Measurements from ENCODE around the gene ABHD2.
A peak's percentile ranks its signal among the peaks of the same experiment; 100 is the strongest.

Gene ABHD2

DNA sequence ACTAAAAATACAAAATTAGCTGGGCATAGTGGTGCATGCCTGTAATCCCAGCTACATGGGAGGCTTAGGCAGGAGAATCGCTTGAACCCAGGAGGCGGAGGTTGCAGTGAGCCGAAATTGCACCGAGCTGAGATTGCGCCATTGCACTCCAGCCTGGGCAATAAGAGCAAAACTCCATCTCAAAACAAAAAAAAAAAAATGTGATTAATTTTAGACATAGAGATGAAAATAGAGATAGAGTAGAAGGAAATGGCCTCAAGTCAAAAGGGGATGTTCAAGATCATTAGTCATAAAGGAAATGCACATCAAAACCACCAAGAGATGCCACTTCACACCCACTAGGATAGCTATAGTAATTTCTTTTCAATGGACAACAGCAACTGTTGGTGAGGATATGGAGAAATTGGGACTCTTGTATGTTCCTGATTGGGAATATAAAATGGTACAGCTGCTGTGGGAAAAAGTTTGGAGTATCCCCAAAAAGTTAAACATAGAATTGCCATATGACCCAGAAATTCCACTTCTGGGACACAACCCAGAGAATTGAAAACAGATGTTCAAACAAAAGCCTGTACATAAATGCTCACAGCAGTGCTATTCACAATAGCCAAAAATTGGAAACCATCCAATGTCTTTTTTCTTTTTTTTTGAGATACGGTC is 55.4 kb downstream of the ABHD2 start:
- Mint-ChIP-seq H3K27ac (peak overlapping the region; percentile 58), H3K36me3 (peaks cover 8% of the 10 kb centered on the region), H3K4me1 (ENCODE audit: low read depth) (peaks cover 19% of the 10 kb centered on the region), H3K4me3 (no peak overlapping the region), H3K27me3 (no peaks in the 10 kb centered on the region), H3K9me3 (ENCODE audit: low read depth) (no peaks in the 10 kb centered on the region)

DNA sequence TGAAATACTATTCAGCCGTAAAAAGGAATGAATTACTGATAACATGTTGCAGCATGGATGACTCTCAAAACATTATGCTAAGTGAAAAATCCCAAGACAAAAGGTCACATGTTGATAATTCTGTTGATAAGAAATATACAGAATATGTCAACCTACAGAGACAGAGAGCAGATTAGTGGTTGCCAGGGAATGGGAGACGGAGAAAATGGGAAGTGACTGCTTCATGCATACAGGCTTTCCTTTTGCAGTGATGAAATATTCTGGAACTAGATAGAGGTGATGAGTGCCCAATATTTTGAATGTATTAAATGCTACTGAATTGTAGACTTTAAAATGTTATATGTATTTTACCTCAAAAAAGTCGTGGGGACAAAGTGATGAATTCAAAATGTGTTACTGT is 56.2 kb downstream of the ABHD2 start:
- Mint-ChIP-seq H3K36me3 (peaks cover 8% of the 10 kb centered on the region), H3K4me3 (no peak overlapping the region), H3K27ac (no peak overlapping the region), H3K4me1 (ENCODE audit: low read depth) (peaks cover 19% of the 10 kb centered on the region), H3K27me3 (no peaks in the 10 kb centered on the region), H3K9me3 (ENCODE audit: low read depth) (no peaks in the 10 kb centered on the region)

DNA sequence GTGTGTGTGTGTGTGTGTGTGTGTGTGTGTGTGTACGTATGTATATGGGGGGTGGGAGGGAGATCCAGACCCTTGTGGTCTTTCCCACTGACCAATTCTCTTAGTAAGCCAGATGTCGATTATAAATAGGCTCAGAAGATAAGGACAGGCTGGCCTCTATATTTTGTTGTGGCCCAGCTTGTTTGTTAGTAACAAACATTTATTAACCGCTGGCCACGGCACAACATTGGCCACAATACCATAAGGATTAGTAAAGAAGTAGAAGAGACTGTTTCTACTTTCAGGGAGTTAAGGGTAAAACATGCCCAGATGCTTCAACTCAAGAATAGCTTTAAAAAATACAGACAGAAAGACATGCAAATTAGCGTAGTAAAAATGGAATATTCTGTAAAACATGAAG is 58.1 kb downstream of the ABHD2 start:
- peaks cover 17% of the 10 kb centered on the region for H3K4me1 Mint-ChIP-seq (ENCODE audit: low read depth)
- no peaks in the 10 kb centered on the region for H3K9me3 Mint-ChIP-seq (ENCODE audit: low read depth)
- no peak overlapping the region for H3K4me3 Mint-ChIP-seq
- peaks cover 8% of the 10 kb centered on the region for H3K36me3 Mint-ChIP-seq
- no peak overlapping the region for H3K27ac Mint-ChIP-seq
- no peaks in the 10 kb centered on the region for H3K27me3 Mint-ChIP-seq

DNA sequence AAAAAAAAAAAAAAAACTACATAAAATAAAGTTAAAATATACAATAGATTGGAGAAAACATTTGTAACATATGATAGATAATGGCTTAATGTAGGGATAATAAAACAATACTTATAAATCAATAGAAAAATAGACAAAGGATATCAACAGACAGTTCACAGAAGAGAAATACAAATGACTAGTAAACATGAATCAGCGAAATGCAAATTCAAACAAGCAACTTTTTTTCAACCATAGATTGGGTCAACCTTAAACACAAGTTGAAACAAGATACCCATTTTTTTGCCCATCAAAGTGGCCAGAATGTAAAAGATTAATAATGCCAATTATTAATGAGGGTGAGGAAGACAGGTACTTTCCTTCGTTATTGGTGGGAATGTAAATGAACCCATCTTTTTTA is 59.9 kb downstream of the ABHD2 start:
- H3K9me3 Mint-ChIP-seq (ENCODE audit: low read depth): no peaks in the 10 kb centered on the region
- peaks cover 14% of the 10 kb centered on the region for H3K4me1 Mint-ChIP-seq (ENCODE audit: low read depth)
- H3K4me3 Mint-ChIP-seq: no peak overlapping the region
- no peaks in the 10 kb centered on the region for H3K27me3 Mint-ChIP-seq
- H3K36me3 Mint-ChIP-seq: peaks cover 10% of the 10 kb centered on the region
- H3K27ac Mint-ChIP-seq: no peak overlapping the region

DNA sequence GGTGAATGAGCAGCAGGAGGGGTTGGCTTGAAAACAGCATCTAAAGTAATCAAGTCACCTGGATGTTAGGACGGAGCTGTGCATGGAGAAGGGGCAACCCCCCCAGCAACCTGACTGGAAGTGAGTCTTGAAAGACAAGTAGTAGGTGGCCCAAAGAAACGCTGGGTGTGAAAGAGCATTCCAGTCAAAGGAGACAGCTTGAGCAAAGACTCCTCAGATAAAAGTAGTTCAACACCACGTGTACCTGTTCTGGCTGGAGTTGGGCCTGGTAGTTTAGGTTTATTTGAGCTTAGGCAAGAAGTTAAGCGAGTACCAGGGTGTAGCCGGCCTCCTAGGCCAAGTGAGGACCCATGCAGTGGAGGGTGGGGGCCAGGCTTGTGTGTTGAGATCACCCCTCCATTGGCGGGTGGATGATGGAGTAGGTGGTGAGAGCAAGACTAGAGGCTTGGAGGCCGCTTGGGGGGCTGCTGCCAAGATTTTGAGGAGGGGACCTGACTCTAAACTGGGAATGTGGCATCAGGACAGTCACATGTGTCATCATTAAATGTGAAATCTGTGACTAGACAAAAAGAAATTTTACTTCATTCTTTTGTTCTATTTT is 61.3 kb downstream of the ABHD2 start:
- H3K4me3 Mint-ChIP-seq: no peak overlapping the region
- peaks cover 9% of the 10 kb centered on the region for H3K36me3 Mint-ChIP-seq
- no peaks in the 10 kb centered on the region for H3K27me3 Mint-ChIP-seq
- no peaks in the 10 kb centered on the region for H3K9me3 Mint-ChIP-seq (ENCODE audit: low read depth)
- H3K4me1 Mint-ChIP-seq (ENCODE audit: low read depth): peaks cover 3% of the 10 kb centered on the region
- no peak overlapping the region for H3K27ac Mint-ChIP-seq

DNA sequence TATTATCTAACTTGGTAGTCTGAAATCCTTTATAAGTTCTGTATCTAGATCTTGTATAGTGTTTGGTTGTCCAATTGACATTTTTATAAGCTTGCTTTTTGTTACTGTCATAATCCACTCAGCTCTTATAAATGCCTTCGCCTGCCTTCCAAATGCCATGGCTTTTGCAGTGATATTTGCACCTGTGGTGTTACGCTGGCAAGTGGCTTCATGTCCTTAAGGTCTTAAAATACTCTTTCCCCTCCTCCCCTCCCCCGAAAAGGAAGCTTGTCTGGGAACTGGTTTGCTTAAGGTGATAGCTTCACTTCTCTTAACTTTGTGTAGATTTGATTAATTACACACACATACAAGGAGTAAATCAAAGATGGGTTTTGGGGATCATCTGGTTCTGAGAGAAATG is 62.0 kb downstream of the ABHD2 start:
- peaks cover under 1% of the 10 kb centered on the region for H3K4me1 Mint-ChIP-seq (ENCODE audit: low read depth)
- peaks cover 10% of the 10 kb centered on the region for H3K36me3 Mint-ChIP-seq
- H3K4me3 Mint-ChIP-seq: no peak overlapping the region
- H3K27me3 Mint-ChIP-seq: no peaks in the 10 kb centered on the region
- H3K27ac Mint-ChIP-seq: no peak overlapping the region
- H3K9me3 Mint-ChIP-seq (ENCODE audit: low read depth): no peaks in the 10 kb centered on the region

DNA sequence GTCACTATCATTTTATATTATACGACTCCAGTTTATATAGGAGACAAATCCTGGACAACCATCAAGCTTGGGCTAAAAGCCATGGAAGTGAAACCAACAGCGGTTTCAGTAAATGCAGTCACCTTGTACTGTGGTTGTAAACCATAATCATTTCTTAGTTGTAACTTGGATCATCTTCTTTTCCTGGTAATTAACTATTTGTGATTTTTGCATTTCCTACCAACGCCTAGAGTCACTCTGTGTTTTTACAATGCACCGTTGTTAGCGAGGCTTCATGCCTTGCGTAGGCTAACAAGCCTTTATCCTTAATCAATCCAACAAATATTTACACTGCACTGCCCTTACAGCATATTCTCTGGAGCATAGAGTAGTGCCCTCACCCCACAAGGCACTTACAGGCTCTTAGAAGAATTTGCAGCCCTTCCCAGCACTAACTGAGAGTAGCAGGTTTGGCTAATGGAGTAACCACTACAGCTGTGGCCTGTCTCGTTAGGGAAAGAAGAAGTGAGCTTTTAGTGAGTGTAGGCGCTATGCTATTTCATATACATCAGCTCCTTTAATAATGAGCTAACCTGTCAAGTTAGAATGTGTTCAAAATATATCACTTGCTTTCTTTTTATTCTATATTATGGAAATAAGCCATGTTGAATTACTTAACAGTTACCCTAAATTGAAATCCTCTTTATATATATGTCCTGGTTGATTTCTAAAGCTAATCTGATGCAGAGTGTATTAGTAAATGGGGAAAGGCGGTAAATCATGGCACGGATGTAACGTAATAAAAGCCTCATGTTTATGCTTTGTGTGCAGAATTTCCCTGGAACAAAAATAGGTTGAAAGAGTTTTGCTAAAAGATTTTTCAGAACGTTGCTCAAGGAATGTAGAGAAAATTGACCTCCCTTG is 62.8 kb downstream of the ABHD2 start:
- no peaks in the 10 kb centered on the region for H3K9me3 Mint-ChIP-seq (ENCODE audit: low read depth)
- no peak overlapping the region for H3K4me3 Mint-ChIP-seq
- H3K4me1 Mint-ChIP-seq (ENCODE audit: low read depth): no peaks in the 10 kb centered on the region
- H3K36me3 Mint-ChIP-seq: peaks cover 11% of the 10 kb centered on the region
- H3K27me3 Mint-ChIP-seq: no peaks in the 10 kb centered on the region
- no peak overlapping the region for H3K27ac Mint-ChIP-seq

DNA sequence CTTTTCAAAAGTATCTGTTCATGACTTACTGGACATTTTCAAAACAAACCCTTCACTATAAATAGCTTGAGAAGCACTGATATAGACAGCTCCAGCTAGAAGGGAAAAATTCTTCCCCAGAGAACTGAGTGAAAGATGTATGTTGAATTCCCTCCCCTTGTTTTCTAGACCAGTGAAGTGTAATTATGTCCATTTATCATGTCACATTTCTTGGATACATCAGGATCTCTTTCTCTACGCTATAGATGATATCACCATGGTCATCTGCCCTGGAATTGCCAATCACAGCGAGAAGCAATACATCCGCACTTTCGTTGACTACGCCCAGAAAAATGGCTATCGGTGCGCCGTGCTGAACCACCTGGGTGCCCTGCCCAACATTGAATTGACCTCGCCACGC is 66.9 kb downstream of the ABHD2 start:
- Mint-ChIP-seq H3K36me3 (peaks cover 18% of the 10 kb centered on the region), H3K9me3 (ENCODE audit: low read depth) (no peaks in the 10 kb centered on the region), H3K4me1 (ENCODE audit: low read depth) (no peaks in the 10 kb centered on the region), H3K4me3 (no peak overlapping the region), H3K27ac (no peak overlapping the region), H3K27me3 (no peaks in the 10 kb centered on the region)

DNA sequence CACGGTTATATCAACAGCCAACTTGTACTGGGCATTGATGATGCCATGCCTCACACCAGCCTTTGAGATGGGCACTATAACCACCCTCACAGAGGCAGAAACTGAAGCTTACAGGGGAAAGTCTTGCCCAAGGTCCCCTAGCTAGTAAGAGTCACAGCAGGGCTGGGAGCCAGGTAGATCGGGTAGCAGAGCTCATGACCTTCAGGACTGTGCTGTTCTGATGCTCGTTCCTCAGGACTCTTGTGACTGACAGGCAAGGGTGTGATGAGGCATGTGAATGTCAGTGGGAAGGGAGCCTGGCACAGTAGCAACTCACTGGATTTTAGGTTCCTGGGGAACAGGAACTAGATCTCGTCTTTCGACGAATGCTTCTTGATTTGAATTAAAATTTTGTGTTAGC is 67.4 kb downstream of the ABHD2 start:
- H3K27me3 Mint-ChIP-seq: no peaks in the 10 kb centered on the region
- H3K36me3 Mint-ChIP-seq: peaks cover 18% of the 10 kb centered on the region
- no peaks in the 10 kb centered on the region for H3K9me3 Mint-ChIP-seq (ENCODE audit: low read depth)
- no peak overlapping the region for H3K27ac Mint-ChIP-seq
- no peaks in the 10 kb centered on the region for H3K4me1 Mint-ChIP-seq (ENCODE audit: low read depth)
- H3K4me3 Mint-ChIP-seq: no peak overlapping the region

DNA sequence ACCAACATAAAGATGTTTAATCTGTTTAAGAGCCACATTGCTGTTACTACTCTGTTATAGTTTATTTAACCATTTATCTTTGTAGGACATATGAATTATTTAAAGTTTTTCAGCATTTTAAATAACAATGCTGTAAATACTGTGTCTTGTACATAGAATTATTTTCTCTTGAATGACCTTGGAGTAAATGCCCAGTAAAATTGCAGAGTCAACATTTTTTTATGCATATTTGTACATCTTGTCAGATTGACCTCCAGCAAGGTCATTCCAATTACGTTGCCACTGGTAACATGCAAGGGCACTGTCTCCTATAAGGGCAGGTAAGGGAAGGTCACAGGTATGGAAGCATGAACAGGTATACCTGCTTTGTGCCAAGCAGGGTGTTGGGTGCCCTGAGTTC is 68.8 kb downstream of the ABHD2 start:
- Mint-ChIP-seq H3K27me3 (no peaks in the 10 kb centered on the region), H3K4me3 (no peak overlapping the region), H3K27ac (no peak overlapping the region), H3K36me3 (peaks cover 18% of the 10 kb centered on the region), H3K4me1 (ENCODE audit: low read depth) (no peaks in the 10 kb centered on the region), H3K9me3 (ENCODE audit: low read depth) (no peaks in the 10 kb centered on the region)

DNA sequence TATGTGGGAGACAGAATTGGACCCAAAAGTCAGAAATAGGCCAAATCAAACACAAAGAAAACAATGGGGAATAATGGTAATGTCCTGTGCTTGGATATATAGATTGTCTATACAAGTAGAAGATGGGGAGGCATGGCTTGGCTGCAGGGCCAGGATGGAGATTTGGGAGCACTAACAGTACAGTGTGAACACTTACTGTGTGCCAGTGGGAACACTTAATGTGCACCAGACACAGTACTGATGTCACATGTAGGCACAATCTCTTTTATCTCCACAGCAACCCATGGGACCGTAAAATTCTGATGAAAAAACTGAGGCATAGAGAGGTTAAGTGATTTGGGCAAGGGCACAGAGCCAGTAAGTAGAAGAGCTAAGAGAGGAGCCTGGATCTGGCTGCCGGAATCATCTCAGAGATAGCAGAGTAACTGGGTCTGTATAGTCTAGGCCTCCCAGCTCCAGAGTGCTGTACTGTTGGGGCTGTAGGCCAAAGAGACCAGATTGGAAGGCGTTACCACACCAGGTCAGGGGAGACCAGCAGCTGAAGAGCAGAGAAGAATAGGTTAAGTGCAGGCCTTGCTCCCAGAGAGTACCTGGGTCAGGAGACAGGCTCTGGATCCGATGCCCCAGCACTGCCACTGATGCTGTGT is 69.8 kb downstream of the ABHD2 start:
- Mint-ChIP-seq H3K36me3 (peaks cover 16% of the 10 kb centered on the region), H3K27me3 (no peaks in the 10 kb centered on the region), H3K27ac (no peak overlapping the region)

DNA sequence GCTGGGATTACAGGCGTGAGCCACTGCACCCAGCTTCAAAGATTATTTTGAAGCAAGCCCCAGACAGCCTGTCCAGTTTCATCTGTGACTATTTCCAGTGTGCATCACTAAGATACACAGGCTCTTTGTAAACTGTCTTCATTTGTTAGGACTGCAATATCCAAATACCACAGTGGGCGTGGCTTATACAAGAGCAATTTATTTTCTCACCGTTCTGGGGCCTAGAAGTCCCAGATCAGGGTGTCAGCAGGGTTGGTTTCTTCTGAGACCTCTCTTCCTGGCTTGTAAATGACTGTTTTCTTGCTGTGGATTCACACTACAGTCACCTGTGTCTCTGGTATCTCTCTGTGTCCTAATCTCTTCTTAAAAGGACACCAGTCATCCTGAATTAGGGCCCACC is 73.4 kb downstream of the ABHD2 start:
- Mint-ChIP-seq H3K36me3 (peaks cover 10% of the 10 kb centered on the region), H3K4me1 (ENCODE audit: low read depth) (peaks cover 4% of the 10 kb centered on the region)

More for the DNA sequence above, 69.8 kb downstream of the ABHD2 start:
- Mint-ChIP-seq H3K4me3 (no peak overlapping the region), H3K4me1 (ENCODE audit: low read depth) (no peaks in the 10 kb centered on the region), H3K9me3 (ENCODE audit: low read depth) (no peaks in the 10 kb centered on the region)

DNA sequence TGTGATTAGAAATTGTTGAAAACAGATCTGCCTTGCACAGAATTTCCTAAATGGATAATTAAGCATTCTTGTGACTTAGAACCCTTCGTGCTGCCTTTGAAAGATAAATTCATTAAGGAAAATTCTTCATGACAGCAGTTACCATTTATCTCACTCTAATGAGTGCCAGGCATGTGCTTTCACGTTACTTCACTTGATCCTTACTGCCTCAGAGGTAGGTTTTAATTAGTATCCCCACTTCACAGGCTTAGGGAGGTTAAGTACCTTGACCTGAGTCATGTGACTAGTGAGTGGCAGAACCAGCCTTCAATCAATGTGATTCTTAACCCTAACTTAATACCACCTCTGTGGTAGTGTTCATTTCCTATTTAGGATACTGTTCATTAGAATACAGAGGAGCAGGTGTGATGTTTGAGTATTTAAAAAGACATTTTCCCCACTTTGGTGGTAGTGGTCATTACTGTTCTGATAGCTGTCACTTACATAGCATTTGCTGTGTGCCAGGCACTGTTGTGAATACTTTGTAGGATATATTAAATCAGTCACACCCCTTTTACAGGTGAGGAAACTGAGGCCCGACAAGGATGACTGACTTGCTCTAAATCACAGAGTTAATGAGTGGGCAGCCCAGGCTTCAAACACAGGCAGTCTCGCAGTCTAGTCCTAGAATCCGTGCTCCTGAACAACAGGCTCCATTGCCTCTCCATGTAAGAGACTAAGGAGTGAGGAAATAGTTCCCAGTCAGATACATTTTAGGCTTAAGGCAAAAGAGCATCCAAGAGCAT is 75.2 kb downstream of the ABHD2 start:
- Mint-ChIP-seq H3K27ac (peak overlapping the region; percentile 6), H3K4me3 (no peak overlapping the region), H3K27me3 (no peaks in the 10 kb centered on the region), H3K36me3 (peaks cover 5% of the 10 kb centered on the region), H3K4me1 (ENCODE audit: low read depth) (peaks cover 18% of the 10 kb centered on the region), H3K9me3 (ENCODE audit: low read depth) (no peaks in the 10 kb centered on the region)

More for the DNA sequence above, 73.4 kb downstream of the ABHD2 start:
- H3K27ac Mint-ChIP-seq: peak overlapping the region; percentile 28
- no peak overlapping the region for H3K4me3 Mint-ChIP-seq
- no peaks in the 10 kb centered on the region for H3K27me3 Mint-ChIP-seq
- H3K9me3 Mint-ChIP-seq (ENCODE audit: low read depth): no peaks in the 10 kb centered on the region

DNA sequence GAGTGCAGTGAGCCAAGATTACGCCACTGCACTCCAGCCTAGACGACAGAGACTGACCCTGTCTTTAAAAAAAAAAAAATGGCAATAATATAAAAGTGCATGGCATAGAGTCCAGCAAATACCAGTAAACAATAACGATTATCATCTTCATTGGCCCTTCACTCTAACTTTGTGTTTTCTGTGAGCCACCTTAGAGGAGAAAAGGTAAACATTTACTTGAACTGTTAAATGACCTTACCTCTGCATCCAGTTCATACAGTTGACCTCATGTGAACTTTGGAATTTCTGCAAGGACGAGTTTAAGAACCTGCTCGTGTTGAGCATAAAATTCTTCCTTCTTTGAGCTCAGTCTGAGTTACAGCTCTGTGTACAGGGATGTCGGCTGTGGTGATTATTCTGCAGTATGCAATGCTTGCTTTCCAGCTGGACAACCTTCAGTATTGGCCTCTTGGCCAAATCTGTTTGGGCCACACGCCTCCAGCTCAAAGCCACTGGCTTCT is 76.5 kb downstream of the ABHD2 start:
- H3K36me3 Mint-ChIP-seq: peaks cover 2% of the 10 kb centered on the region
- no peaks in the 10 kb centered on the region for H3K9me3 Mint-ChIP-seq (ENCODE audit: low read depth)
- H3K27ac Mint-ChIP-seq: no peak overlapping the region
- no peak overlapping the region for H3K4me3 Mint-ChIP-seq
- H3K27me3 Mint-ChIP-seq: no peaks in the 10 kb centered on the region
- H3K4me1 Mint-ChIP-seq (ENCODE audit: low read depth): peaks cover 28% of the 10 kb centered on the region
